Measurements from ENCODE around the gene ADTRP. TPM values are rescaled to one million over a fixed set of nuclear protein-coding genes. Genes with fewer than 3 reads are reported as not detected.
A peak's percentile ranks its signal among the peaks of the same experiment; 100 is the strongest.
"Not testable (repeated sequence)": the region's sequence is repeated elsewhere in the genome, so short reads cannot be mapped to it uniquely, and the experiment has no call there.

The ADTRP gene
- total RNA-seq, 2 donors from 2014 or later, result 33.5 to 75.2 TPM

DNA sequence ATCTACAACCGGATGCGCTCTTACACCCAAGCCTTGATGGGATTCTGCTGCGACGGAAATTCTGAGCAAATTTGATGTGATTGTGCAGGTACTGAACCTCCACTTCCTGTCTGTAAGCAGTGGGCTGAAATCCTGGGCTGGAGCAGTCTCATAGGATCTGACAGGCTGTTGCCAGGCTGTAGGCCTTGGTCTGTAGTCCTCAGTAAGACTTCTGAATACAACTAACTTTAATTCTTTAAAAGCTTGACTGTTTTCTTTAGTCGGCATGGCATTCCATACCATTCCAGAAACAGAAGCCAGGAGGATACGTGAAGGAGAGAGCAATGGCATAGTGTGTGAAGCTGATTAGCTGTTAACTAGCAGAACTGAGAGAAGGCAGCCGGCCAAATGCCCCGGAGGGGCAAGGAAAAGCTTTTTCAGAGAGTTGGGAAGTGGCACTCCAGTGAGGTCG lies 68.3 kb downstream of the ADTRP start:
- Mint-ChIP-seq H3K27ac (peak overlapping the region; percentile 96 to 100), H3K36me3 (peaks cover 34 to 75% of the 10 kb centered on the region in 2 donors), H3K9me3 (peaks cover 22 to 24% of the 10 kb centered on the region in 2 donors)
- peak; percentile 22 to 38 for ATAC-seq
- DNase-seq (ENCODE audit: low spot score in 2 of 2), result no peak

DNA sequence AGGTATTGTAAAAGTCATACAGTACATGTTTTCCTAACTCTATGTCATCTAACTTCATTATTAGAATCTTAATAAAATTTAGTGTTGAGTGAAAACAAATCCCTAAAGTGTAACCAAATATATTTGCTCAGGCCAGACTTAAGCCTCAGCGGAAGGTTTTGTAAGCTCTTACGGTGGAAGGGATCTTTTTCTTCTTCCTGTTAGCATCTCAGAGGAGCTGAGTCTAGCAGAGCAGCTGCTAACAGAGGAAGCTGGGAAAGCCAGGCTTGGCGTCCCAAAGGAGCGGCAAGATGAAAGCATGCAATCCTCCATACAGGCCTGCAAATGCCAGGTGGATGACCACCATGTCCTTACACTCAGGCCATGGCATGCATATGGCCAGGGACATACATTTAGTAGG lies 72.4 kb downstream of the ADTRP start:
- H3K9me3 Mint-ChIP-seq, result peaks cover 20 to 25% of the 10 kb centered on the region in 2 donors
- no peak overlapping the region for H3K27ac Mint-ChIP-seq
- ATAC-seq, result no peak
- H3K36me3 Mint-ChIP-seq, result peaks cover 13 to 41% of the 10 kb centered on the region in 2 donors
- DNase-seq (ENCODE audit: low spot score in 2 of 2), result no peak

DNA sequence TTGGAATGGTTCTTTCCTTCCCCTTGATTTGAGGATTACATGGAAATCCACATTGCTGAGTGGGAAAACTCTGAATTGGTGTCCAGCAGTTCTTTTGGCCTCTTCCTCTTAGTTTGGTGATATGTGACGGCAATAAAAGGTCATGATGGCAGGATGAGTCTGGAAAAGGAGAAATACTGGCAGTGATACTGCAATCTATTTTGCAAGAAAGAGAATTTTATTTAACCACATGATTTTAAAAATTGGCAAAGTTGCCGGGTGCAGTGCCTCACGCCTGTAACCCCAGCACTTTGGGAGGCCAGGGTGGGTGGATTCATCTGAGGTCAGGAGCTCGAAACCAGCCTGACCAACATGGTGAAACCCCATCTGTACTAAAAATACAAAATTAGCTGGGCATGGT lies 73.1 kb downstream of the ADTRP start:
- Mint-ChIP-seq H3K27ac (peak overlapping the region in 1 of 2 donors; percentile 79), H3K36me3 (peaks cover 8 to 34% of the 10 kb centered on the region in 2 donors), H3K9me3 (peaks cover 20 to 24% of the 10 kb centered on the region in 2 donors)
- DNase-seq (ENCODE audit: low spot score in 2 of 2), result no peak
- no peak for ATAC-seq

DNA sequence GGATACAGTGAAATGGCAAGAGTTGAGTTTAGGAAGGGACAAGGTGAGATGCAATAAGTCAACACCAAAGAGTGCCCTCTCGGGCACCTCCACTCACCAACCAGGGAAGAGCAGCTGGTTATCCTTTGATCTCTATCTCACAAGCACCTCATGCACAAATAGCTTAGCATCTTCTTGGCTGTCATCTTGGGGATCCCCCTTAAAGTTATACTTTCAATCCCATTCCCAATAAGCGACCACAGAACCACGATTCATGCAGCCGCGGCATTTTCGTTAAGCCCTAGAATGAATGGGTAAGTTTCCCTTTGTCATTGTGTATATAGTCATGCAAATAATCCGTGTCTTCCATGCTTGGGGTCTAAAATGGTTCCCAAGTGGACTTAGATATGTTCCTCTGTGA lies 73.5 kb downstream of the ADTRP start:
- peak in 1 of 2 donors; percentile 70 for DNase-seq (ENCODE audit: low spot score in 2 of 2)
- peaks cover 4 to 30% of the 10 kb centered on the region in 2 donors for H3K36me3 Mint-ChIP-seq
- peak overlapping the region in 1 of 2 donors; percentile 79 for H3K27ac Mint-ChIP-seq

DNA sequence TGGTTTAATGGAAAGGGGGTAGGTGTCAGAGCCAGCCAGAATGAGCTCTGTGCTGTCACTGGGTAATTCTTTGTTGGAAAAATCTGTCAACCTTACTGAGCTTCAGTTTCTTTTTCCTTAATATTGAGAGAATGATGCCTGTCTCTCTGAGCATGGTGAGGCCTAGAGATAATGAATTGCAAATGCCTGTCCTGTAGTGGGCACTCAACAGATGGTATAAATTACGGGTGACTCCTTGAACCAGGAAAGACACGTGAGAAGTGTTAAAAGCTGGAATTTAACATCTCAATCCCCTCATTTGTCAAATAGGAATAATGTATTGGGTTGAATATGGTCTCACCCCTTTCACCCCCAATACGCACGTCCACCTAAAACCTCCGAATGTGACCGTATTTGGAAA lies 74.9 kb downstream of the ADTRP start:
- ATAC-seq (no peak), DNase-seq (ENCODE audit: low spot score in 2 of 2) (no peak)
- no peak overlapping the region for H3K27ac Mint-ChIP-seq
- peaks cover 0 to 22% of the 10 kb centered on the region in 2 donors for H3K36me3 Mint-ChIP-seq
- H3K9me3 Mint-ChIP-seq, result peaks cover 14 to 15% of the 10 kb centered on the region in 2 donors

More for the DNA sequence above, 73.5 kb downstream of the ADTRP start:
- peak; percentile 70 to 93 for ATAC-seq
- peaks cover 20 to 21% of the 10 kb centered on the region in 2 donors for H3K9me3 Mint-ChIP-seq

DNA sequence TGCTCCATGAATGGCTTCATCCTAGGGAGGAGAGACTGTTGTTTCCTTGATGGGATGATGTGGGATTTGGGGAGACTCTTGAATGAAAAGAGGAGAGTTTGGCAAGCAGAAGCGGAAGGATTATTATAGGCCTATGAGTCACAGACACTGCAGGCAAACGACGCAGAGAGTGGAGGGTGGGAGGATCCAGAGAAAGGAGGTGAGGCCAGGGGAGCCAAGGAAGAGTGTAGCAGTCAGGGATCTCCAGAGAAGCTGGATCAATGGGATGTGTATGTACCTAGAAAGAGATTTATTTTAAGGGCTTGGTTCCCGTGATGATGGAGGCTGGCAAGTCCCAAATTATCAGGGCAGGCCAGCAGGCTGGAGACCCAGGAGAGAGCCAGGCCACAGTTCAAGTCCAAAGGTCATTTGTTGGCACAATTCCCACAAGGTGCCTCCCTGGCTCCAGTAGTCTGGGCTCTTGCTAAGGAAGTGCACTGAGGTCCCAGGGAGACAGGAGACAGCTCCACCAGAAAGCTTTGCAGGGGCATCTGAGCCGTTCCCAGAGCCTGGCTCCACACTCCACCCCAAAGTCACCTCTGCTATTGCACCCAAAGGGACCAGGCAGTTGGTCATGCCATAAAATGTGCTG lies 76.0 kb downstream of the ADTRP start:
- Mint-ChIP-seq H3K9me3 (peaks cover 9 to 12% of the 10 kb centered on the region in 2 donors), H3K36me3 (peaks cover 0 to 13% of the 10 kb centered on the region in 2 donors), H3K27ac (peak overlapping the region in 1 of 2 donors; percentile 13)
- ATAC-seq (no peak), DNase-seq (ENCODE audit: low spot score in 2 of 2) (no peak)

DNA sequence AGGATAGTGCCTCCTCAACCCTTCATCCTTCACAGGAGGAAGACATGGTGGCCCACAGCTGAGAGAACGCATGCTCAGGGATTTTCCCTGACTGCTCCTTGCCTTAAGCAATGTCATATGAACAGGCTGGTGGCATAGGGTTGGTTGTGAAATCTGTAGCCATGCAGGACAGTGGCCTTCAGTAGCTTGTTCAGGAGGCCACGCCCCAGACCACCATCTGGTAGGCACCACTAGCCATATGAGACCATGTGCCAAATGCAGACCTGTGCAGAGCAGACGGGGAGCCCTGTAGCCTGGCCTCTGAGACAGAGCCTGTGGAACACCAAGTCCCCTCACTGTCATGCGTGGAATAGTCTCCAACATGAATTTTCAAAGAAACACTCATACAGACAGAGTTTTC lies 76.5 kb downstream of the ADTRP start:
- Mint-ChIP-seq H3K9me3 (peaks cover 7 to 8% of the 10 kb centered on the region in 2 donors), H3K27ac (peak overlapping the region in 1 of 2 donors; percentile 13), H3K36me3 (peaks cover 0 to 10% of the 10 kb centered on the region in 2 donors)
- ATAC-seq, result no peak
- no peak for DNase-seq (ENCODE audit: low spot score in 2 of 2)

DNA sequence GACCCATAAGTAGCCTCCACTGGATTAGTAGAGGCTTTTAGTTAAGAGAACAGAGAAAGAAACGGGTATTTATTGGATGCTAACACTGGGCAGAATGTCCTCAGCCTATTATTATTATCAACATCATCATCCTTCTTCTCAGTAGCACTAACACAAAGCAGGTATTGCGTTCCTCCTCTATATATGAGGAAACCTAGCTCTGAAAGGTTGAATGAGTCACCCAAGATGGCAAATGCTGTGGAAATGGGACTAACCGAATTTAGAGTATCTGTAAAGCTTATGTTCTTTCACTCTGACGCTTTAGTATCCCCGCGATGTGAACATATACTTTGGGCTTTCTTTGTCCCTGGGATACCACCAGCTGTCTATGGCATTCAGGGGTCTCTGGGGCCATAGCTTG lies 77.0 kb downstream of the ADTRP start:
- ATAC-seq (no peak), DNase-seq (ENCODE audit: low spot score in 2 of 2) (no peak)
- peaks cover 3 to 8% of the 10 kb centered on the region in 2 donors for H3K9me3 Mint-ChIP-seq
- H3K36me3 Mint-ChIP-seq, result peaks cover 0 to 12% of the 10 kb centered on the region in 2 donors
- H3K27ac Mint-ChIP-seq, result peak overlapping the region in 1 of 2 donors; percentile 13

DNA sequence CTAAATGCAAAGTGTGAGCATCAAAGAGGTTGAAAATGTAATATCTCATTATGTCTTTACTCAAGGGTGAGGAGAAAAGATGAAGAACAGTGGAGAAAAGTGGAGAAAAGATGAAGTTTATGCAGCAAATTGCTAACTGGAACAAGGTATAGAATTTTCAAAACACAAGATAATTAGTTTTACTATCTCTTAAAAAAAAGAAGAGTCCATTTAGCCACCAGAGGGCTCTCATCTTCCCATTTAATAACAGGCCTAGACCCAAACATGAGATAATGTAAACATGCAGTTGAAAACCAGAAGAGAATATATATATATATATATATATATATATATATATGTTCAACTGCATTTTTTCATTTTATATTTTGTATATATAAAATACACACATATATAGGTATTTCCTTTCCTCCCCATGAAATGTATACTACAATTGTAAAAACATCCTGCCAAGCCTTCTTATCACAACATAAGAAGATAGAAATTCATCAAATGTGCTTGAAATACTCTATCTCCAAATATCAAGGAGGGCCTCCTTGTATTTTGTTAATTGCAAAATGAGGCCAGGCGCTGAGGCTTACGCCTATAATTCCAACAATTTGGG lies 78.4 kb downstream of the ADTRP start:
- no peak for DNase-seq (ENCODE audit: low spot score in 2 of 2)
- H3K9me3 Mint-ChIP-seq, result peaks cover under 1 to 8% of the 10 kb centered on the region in 2 donors
- H3K27ac Mint-ChIP-seq, result peak overlapping the region in 1 of 2 donors; percentile 57
- peaks cover 0 to 11% of the 10 kb centered on the region in 2 donors for H3K36me3 Mint-ChIP-seq
- ATAC-seq, result no peak

DNA sequence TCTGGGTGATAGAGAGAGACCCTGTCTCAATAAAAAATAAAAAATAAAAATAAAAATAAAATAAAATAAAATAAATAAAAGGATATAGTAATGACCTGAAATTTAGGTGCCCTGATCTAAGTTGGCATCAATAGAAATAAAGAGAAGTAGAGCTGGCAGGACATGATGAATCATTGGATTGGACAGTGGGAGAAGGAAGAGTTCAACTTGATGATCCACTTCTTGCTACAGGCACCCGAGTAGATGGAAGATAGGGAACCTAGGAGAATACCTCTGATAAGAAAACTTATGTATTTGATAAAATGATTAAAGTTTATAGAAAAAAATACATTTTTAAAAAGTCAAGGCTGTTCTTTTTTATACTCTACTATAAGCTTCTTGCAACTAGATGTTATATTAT lies 79.0 kb downstream of the ADTRP start:
- H3K36me3 Mint-ChIP-seq, result peaks cover 0 to 11% of the 10 kb centered on the region in 2 donors
- DNase-seq (ENCODE audit: low spot score in 2 of 2), result no peak
- no peak overlapping the region for H3K27ac Mint-ChIP-seq

DNA sequence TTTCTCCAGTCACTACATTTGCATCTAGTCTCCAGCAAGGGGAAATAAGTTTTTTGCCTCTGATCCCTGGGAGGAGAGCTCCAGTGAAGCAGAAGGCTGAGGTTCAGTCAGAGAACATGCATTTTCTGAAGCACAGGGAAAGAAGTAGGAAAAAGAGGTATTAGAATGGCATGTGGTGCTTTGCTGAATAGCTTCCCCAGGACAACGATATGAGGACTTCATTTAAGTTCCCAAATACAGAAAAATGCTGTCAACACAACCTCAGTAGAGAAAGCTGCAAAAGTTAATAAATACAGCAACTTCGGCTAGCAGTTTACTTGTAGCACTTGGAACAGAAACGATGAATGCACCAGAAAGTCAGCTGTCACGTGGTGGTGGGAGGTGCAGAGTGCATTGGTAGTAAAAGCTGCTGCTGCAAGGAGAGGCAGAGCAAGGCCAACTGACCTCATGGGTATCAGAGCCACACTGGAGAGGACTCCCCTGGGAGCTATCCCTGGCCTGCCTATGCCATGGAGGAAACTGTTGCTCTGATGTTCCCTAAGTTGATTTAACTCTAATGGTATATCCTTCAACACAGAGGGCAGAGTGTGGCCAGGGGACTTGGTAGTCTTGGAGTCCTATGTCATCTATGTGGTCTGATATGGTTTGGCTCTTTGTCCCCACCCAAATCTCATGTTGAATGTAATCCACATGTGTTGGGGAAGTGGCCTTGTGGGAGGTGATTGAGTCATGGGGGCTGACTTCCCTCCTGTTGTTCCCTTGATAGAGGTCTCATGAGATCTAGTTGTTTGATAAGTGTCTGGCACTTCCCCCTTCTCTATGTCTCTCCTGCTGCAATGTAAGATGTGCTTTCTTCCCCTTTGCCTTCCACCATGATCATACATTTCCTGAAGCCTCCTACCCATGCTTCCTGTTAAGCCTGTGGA lies 85.9 kb downstream of the ADTRP start:
- peaks cover 4 to 19% of the 10 kb centered on the region in 2 donors for H3K9me3 Mint-ChIP-seq
- peak in 1 of 2 donors; percentile 73 for ATAC-seq

More for the DNA sequence above, 79.0 kb downstream of the ADTRP start:
- no peak for ATAC-seq
- peaks cover 0 to 8% of the 10 kb centered on the region in 2 donors for H3K9me3 Mint-ChIP-seq

DNA sequence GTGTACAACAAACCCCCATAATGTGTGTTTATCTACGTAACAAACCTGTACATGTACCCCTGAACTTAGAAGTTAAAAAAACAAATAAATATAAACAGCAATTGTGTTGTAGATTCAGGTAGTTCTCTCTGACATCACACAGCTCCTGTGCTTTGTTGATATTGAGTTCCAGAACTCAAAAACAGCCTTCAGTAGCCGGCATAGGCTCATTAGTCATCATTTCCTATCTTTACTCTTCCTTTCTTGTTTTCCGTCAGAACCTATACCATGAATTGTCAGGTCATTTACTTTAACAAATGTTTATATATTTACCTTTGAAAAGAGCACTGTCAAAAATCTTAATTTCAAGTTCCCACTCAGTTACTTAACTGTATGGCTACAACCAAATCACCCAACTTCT lies 88.8 kb downstream of the ADTRP start:
- H3K9me3 Mint-ChIP-seq, result peaks cover 4 to 14% of the 10 kb centered on the region in 2 donors
- no peak for DNase-seq (ENCODE audit: low spot score in 2 of 2)

More for the DNA sequence above, 85.9 kb downstream of the ADTRP start:
- Mint-ChIP-seq H3K27ac (no peak overlapping the region), H3K36me3 (peaks cover 0 to 31% of the 10 kb centered on the region in 2 donors)
- DNase-seq (ENCODE audit: low spot score in 2 of 2), result no peak

DNA sequence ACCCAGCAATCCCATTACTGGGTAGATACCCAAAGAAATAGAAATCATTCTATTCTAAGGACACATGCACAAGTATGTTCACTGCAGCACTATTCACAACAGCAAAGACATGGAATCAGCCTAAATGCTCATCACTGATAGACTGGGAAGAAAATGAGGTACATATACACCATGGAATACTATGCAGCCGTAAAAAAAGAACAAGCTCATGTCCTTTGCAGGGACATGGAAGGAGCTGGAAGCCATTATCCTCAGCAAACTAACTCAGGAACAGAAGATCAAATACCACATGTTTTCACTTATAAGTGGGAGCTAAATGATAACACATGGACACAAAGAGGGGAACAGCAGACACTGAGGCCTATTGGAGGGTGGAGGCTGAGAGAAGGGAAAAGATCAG lies 89.2 kb downstream of the ADTRP start:
- ATAC-seq; H3K27ac Mint-ChIP-seq; DNase-seq (ENCODE audit: low spot score in 2 of 2): not testable (repeated sequence)
- Mint-ChIP-seq H3K9me3 (peaks cover 4 to 14% of the 10 kb centered on the region in 2 donors), H3K36me3 (peaks cover 0 to 19% of the 10 kb centered on the region in 2 donors)

More for the DNA sequence above, 88.8 kb downstream of the ADTRP start:
- ATAC-seq, result peak in 1 of 2 donors; percentile 73
- no peak overlapping the region for H3K27ac Mint-ChIP-seq
- H3K36me3 Mint-ChIP-seq, result peaks cover 0 to 19% of the 10 kb centered on the region in 2 donors

DNA sequence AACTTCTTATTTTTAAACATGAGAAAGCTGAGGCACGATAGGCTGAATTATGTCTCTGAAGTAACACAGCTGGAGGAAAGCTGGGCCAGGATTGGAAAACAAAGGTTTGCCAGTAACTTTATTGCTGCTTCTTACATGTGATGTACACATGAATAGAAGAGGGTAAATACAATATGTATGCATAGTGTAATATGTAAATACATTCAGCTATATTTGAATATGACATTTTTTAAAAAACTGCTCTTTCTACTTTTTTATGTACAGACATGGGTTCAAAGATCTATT lies 90.2 kb downstream of the ADTRP start:
- no peak for DNase-seq (ENCODE audit: low spot score in 2 of 2)
- Mint-ChIP-seq H3K27ac (no peak overlapping the region), H3K9me3 (peaks cover 4 to 14% of the 10 kb centered on the region in 2 donors), H3K36me3 (peaks cover 0 to 19% of the 10 kb centered on the region in 2 donors)
- no peak for ATAC-seq

DNA sequence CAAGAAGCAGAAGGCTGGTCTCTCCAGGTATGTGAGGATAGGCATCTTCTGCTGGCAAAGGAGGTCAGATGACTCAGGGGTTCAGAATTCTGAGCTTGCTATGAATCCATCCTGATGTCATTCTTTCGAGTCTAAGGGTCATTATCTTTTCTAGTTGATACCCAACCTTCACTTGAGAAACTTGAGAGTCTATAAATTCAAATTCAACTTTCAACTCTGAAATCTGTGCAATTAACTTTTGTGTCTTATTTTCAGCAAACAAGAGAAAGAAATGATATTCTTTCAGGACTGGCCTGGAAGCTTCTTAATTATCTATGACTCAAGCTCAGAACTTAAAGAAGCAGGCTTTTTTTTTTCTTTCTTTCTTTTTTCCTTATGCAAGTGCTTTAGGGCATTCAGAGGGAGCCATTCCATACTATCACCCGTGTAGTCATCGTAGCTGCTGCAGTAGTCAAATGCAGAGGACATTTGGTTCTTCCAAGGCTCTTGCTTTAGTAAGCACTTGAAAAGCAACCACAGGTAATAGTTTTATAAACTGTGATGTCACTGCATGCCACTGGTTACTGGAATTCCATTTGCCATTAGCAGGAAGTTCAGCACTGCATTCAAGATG lies 93.0 kb downstream of the ADTRP start:
- H3K9me3 Mint-ChIP-seq, result peaks cover 0 to 15% of the 10 kb centered on the region in 2 donors
- peaks cover 4 to 22% of the 10 kb centered on the region in 2 donors for H3K36me3 Mint-ChIP-seq
- DNase-seq (ENCODE audit: low spot score in 2 of 2) (no peak), ATAC-seq (no peak)
- no peak overlapping the region for H3K27ac Mint-ChIP-seq

DNA sequence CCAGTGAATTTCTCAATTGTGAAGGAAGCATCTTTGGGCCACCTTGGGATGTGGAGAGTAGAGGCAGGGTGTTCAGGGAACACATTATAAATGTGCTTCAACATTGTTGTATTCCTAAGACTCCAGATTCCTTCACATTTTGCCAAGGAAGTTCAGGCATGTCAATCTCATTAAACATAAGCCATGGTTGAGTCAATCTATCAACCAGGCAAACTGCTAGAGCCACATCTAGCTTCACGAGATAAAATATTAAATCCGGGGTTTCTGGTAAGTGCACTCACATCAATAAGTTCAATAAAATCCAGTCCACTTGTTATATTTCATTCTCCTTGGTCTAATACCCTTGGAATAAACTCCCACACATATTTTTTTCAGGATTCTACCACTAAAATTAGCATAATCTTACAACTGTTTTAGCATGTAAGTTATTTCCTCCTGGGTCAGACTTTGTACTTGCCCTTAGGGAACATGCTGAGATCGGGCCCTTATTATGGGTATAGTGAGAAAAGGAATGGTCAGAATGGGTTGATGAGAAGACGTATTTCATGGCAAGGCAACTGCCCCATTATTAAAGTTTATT lies 93.6 kb downstream of the ADTRP start:
- H3K9me3 Mint-ChIP-seq, result peaks cover 4 to 18% of the 10 kb centered on the region in 2 donors
- DNase-seq (ENCODE audit: low spot score in 2 of 2) (no peak), ATAC-seq (no peak)
- H3K36me3 Mint-ChIP-seq, result peaks cover 8 to 21% of the 10 kb centered on the region in 2 donors
- H3K27ac Mint-ChIP-seq, result no peak overlapping the region

Measured in activated naive CD4-positive, alpha-beta T cell treated with anti-CD3 and anti-CD28 coated beads, Interleukin-2, amount 50 U/mL, for 72 hours (primary cell).